NCI-H146 treated with DMSO at 0.1 percent for 48 hours (cell line): ENCODE measurements around the gene TRHDE.
"Not testable (repeated sequence)": the region's sequence is repeated elsewhere in the genome, so short reads cannot be mapped to it uniquely, and the experiment has no call there.

ENCODE experiments used
- DNase-seq: peaks from one replicate; lab custom pipeline; 2025; ENCODE audit not compliant: unreplicated experiment; lab: John Stamatoyannopoulos, UW

Gene TRHDE

DNA sequence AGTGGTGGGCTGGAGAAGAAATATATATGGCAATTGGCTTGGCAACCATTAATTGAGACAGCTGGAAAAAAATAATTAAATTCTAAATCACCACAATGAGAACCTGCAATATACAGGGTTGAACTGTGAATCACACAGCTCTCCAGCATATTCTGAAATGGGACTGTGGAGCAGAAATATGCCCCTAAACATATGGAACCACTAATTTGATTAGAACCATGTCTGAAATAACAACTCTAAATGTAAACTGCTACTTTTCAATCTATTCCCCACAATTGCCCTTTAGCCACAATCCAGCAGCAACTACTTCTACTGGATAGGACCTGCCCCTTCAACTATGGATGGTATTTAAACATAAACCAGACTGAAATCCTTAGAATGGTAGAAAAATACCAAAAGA, 330.4 kb downstream of the TRHDE start:
- DNase-seq: no peak

DNA sequence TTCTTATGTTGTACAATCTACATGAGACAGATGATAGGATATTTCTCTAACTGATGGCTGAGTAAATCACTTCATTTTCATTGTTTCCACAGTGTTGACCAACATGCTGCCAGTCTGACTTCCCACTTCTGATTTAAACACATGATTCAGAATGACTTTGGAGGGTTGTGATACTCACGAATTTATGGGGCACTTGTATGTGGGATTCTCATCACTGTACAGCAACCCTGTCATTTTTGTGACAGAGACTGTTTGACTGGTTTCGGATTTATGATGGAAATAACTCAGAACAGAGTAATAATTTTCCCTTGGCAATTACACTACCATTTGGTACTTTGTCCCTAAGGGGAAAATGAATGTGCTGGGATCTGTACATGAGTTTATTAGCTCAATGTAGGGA, 333.8 kb downstream of the TRHDE start:
- DNase-seq: no peak

DNA sequence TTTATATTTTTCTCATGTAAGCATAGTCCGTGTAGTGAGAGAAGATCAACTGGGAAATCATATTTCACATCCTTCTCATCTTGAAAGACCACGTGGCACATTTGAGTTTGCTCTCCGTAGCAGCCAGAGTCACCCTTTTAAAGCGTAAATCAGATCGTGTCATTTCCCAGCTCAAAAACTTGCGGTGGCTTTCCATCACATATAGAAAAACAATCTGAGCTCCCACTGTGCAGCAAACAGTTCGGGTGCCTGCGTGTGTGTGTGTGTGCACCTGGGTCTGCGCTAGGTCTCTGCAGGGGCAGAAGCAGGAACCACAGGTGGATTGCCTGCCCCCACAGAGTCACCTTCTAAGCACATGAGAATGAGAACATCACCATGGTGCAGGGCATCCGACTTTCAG, 338.2 kb downstream of the TRHDE start:
- DNase-seq: peak; percentile 86

DNA sequence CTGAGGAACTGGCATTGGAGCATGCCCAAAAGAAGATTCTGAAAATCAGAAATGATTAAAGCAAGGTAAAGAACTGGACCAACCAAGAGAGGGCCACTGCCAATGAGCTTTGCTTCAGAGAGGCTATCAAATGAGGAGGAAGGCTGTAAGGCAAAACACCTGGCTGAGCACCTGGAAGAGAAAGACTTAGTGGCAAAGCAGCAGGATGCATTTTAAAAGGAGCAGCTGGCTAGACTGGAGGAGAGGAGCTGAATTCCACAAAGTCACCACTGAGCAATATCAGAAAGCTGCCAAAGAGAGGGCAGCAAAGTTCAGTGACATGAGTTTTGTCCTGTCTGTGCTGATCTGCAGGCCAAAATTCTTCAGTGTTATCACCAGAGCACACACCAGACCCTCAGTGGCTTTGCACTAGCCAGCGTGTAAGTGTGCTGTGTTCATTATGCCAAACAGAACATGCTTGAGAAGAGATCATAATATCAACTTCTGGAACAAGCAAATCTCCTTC, 338.7 kb downstream of the TRHDE start:
- DNase-seq: peak; percentile 79

DNA sequence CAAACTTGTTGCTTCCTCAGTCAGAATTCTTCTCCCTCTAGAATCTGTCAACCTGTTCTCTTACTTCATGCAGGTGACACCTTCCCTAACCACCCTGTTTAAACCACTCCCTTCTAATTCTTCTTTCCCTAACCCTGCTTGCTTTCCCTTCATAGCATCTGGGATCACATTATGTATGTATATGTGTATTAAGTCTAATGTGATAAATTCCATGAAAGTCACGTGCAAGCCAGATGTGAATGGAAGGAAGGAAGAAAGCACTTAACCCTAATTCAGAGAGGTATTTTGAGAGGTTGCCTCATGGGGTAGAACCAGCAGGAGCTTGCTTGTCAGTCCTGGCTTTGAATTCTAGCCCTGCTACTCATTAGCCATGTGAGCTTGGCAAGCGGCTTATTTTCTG, 340.0 kb downstream of the TRHDE start:
- DNase-seq: no peak

DNA sequence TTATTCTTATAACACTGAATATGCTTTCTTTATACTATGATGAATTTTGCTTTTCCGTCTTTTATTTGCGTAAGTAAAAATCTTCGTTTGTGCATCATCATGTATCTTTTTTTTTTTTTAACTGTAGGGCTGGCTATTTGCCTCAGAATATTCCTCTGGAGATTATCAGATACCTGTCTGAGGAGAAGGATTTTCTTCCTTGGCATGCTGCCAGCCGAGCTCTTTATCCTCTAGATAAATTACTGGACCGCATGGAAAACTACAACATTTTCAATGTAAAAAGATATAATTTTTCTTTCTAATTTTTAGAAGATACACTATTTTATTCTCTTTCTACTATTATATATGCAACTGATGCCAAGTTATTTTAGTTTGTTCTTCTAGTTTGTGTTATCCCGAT, 346.6 kb downstream of the TRHDE start:
- no peak for DNase-seq

DNA sequence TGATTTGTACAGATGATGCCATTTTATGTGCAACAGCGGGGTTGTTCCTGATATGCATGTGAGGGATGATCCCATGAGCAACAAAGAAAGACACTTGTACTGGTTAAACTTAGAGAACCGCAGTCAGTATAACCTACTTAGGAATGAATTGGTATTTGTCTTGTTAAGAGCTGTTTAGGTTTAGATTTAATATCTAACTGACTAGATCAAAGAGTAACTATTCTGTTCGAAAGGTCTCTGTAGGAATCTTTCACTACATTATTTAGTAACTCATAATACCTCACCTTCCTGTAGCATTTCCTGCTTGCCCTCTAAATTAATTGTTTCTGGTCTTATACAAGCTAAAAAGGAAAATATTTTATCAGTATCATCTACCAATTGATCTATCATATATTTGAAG, 350.4 kb downstream of the TRHDE start:
- no peak for DNase-seq

DNA sequence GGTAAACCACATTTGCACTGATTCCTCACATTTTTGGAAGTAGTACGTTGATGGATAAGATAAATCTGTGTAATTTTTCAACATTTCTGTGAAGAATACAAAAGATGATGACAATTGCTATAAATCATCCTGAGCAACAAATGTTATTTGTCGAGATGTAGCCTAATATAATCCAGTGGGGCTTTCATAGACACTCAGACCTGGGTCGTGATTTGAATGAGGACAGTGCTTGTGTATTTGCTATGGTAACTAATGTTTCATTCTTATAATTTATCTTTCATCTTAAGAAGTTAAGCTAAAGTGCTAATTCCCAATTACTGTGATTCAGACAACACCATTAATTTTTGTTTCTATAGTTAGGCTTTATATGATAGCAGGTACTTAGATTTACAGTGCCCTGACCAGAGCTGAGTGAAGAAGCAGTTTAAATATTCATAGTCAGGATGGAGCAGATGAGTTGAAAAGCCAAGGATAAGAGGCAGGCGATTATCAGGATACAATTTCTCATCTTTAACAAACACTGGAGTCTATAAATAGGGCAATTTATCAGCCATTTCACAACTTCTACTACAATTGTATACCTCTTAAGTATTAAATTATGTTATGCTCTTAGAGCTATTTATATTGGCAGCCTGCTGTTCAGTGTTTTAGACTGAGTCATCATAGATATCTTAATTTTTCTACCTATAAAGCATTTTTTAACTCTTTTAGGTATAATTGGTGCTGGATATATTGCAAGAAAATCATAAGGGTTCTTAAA, 359.9 kb downstream of the TRHDE start:
- peak; percentile 7 for DNase-seq

DNA sequence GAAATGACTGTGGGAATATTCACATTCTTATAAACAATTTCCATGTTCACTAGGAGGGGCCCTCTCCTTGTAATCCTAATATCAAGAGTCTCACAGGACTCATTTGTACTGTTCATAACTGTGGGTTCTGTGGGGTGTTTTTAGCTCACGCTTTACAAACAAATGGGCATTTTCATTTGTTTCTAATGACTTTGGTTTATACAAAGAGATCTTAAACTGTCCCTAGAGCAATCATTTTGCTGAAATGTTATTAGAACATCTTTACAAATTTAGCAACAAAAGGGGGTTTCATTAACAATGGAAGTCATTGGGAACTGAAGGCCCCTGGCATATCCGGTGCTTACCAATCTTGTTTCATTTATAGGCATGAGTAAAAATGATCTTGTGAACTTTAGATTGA, 370.5 kb downstream of the TRHDE start:
- DNase-seq: no peak

DNA sequence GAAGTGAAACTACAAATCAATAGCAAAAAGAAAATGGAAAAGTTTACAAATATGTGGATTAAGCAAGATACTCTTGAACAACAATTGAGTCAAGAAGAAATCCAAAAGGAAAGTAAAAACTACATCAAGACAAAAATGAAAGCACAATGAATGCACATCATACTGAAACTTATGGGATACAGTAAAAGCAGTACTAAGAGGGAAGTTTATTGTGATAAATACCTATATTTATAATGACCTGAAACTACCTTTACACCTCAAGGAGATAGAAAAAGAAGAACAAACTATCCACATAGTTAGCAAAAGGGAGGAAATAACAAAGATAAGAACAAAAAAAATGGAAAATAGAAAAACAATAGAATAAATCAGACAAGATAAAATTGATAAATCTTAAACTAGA, 375.0 kb downstream of the TRHDE start:
- no peak for DNase-seq

DNA sequence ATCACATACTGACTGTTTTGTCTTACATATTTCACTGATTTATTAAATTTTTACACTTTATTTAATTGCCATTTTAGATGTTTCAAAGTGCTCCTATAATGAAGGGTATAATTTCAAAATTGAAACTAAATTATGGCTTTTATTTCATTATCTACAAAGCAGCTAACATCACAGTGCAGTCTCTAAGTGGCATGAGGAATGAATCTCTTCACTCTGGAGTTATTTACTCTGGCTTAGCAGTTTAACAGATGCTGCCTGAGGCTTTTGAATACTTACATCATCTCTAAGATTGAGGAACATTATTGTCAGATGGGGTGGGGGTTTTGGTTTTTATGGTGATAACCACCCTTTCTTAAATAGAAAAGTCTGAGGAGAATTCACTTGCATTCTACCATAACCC, 386.4 kb downstream of the TRHDE start:
- DNase-seq: no peak

DNA sequence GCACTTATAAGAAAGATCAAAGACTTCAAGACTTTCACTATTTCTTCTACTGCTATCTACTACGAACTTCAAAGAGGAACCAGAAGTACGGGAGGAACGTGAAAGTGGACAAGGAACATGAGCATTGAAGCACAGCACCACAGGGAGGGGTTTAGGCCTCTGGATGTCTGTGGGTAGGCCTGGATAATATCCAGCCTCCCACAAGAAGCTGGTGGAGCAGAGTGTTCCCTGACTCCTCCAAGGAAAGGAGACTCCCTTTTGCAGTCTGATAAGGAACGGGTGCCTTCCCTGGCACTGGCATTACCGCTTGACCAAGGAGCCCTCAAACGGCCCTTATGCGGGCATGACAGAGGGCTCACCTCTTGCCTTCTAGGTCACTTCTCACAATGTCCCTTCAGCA, 388.0 kb downstream of the TRHDE start:
- DNase-seq: not testable (repeated sequence)

DNA sequence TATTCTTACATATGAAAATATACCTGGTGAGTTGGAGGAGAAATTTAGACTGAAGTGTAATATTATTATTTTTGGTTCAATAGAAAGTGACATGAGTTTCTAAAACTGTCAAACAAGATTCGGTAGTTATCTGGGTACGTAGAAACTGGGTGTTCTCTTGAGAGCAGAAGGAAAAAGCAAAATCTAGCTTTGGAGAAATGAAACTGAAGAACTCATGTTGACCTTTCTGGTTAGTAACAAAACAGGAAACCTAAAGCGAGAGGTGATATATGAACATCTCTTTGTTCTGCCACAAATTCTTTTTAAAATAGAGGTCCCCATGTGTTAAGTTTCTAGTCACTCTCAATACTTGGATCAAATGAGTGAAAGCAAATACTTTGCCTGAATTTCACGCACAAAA, 401.7 kb downstream of the TRHDE start:
- no peak for DNase-seq

DNA sequence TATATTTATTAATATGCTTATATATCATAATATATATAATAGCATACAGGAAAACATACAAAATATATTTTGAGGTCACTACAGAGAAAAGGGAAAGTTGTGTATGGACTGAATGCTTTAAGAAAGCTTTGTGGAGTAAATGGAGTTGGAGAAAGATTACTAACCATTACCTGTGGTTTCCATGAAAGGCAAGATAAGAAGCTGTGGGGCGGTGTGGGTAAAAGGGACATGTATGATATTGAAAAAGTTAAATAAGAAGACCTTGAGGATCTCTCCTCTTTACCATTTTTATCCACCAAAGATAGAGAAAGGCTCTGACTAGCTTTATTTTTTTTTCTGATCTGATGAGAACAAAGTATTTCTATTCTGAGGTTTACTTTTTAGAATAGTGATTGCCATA, 404.4 kb downstream of the TRHDE start:
- no peak for DNase-seq

DNA sequence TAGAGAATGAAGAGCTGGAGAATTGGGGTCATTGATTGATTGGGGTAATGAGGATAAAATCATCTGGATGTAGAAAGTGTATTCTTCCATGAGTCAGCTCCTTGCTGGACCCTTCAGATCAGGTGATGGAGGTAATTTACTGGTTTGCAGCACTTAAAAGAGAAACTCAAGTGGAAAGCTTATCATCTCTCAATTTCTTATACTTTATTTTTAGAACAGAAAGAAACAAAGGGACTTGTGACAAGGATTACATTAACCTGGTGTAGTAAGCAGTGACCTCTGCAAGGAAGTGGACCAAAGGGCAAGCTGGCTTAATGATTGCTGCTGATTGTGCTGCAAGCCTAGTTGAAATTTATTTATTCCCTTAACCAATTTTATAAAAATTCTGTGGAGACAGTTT, 405.0 kb downstream of the TRHDE start:
- DNase-seq: no peak

DNA sequence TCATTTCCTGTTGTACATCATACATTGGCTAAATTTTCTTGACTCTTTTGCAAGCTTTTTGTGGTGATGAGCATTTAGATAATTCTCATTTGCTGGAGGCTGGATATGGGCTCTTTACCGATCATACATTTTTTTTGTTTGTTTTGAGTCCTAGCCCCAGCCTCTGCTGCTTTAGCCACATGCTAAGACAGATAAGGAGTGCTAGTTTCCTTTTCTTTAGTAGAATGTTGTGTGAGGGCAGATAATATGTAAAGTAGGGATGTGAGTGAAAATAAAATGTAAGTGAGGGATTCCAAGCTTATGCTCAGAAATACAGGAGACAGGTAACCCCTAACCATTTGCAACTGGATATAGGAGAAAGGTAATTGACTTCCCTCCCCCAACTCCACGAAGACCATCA, 405.7 kb downstream of the TRHDE start:
- no peak for DNase-seq

DNA sequence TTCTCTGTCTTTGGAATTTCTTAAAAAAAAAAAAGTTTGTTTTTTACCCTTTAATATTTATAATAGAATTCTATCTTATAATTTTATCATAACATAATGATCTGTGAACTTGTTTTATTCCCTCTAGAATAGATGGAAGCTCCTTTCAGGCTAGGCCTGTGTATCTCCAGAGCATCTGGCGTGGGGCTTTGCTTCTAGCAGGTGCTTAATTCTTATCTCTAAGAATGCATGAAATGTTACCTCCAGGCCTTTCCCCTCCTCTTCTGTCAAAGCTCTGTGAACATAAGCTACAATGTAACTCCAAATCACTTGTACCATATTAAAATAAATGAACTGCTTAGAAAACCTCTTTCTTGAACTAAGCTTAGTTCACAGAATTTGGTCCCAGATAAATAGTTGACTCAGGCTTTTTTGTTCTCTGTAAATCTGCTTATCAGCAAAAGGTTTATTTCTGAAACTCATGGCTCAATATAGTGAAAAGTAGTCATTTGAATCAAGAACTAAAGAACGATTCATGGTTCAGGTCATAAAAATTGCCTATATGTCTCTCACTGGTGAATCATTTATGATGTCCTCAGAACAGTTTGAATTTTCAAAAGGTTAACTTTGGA, 407.1 kb downstream of the TRHDE start:
- no peak for DNase-seq

DNA sequence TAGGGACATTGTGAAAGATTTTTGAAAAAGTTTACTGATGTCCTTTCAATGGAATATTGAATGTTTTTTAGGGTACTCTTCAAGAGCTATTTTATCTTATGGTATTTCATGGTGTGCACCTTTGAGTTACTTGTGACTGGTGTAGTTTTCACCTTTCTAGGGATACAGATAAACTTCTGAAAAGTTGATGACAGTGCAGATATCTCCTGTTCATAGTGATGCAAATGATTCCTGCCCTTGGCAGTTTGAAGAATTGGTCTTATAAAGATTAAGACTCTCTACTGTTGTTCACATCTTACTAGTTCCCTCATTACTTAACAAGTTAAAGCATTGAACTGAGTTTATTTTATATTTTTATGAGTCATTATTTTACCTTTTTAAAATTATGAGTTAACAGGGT, 408.9 kb downstream of the TRHDE start:
- DNase-seq: no peak

DNA sequence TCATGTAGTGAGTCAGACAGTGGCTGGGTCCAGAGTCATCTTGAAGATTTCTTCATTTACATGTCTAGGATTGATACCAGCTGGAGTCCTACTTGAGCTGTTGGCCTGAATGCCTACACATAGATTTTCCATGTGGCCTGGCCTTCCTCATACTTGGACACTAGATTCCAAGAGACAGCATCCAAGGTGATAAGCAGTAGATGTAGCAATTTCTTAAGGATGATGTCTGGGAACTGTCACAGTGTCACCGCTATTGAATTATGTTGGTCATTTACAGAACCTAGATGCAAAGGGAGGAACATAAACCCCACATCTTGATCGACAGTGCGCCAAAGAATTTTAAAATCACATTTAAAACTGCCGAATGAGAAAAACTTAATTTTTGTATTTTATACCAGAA, 412.3 kb downstream of the TRHDE start:
- DNase-seq: no peak

DNA sequence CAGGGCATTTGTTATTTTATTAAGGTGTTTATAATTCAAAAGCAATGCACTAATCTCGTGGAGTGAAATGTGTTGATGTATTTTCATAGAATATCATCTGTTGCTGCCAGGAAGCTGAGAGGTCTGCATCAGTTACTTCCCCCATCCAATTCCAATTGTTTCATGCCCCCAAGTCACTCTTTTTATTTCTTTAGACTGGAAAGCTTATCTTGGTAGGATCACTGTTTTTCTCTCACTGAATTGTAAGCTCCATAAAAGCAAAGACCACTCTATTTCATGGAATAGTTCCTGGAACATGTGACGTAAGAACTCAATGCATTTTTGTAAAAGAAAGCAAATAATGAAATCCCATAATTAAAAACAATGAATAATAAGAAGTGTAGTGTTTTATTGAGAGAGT, 420.2 kb downstream of the TRHDE start:
- no peak for DNase-seq

DNA sequence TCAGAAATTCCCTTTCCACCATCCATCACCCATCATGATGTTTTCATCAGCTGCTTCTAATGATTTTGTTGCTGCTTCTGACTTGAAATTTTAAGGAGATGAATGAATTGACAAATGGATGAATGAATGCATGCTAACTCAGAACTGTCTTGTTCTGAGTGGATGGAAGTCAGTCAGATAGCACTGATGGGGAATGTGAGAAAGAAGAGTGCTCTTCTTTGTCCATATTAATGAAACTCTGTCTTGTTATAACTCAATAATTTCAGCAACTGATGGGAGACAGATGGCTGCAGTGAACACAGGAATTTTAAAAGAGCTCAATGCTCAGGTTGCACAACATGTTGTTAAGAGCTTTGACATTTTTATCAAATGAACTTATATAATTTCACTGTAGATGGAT, 422.0 kb downstream of the TRHDE start:
- no peak for DNase-seq

DNA sequence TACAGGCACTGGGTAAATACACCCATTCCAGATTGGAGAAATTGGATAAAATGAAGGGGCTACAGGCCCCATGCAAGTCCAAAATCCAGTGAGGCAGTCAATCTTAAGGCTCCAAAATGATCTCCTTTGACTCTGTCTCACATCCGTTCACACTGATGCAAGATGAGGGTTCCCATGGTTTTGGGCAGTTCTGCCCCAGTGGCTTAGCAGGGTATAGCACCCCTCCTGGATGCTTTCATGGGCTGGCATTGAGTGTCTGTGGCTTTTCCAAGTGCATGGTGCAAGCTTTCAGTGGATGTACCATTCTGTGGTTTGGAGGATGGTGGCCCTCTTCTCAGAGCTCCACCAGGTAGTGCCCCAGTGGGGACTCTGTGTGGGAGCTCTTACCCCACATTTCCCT, 427.2 kb downstream of the TRHDE start:
- no peak for DNase-seq

DNA sequence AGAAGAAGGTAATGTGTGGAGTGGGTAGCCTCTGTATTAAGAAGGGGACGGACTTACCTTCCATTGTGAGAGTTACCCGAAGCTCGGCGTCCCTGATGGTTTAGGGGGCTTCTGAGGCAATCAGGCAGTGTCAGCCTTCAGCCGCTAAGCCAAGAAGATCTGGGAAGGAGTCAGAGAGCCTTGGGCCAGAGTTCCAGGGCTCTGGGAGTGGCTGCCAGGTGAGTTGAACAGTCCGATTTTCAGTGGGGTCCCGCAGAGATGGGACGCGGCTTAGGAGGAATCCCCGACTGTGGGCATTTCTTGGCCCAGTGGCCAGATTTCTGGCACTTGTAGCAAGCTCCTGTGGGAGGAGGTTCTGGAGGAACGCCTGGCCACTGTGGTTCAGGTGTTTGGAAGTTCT, 439.9 kb downstream of the TRHDE start:
- DNase-seq: not testable (repeated sequence)
